NCI-H2081 (cell line): ENCODE data around the gene BCL7A.

Source experiments
- DNase-seq, 2 experiments: peaks; one replicate each; lab custom pipeline; 2025; lab: John Stamatoyannopoulos, UW

Gene BCL7A

DNA sequence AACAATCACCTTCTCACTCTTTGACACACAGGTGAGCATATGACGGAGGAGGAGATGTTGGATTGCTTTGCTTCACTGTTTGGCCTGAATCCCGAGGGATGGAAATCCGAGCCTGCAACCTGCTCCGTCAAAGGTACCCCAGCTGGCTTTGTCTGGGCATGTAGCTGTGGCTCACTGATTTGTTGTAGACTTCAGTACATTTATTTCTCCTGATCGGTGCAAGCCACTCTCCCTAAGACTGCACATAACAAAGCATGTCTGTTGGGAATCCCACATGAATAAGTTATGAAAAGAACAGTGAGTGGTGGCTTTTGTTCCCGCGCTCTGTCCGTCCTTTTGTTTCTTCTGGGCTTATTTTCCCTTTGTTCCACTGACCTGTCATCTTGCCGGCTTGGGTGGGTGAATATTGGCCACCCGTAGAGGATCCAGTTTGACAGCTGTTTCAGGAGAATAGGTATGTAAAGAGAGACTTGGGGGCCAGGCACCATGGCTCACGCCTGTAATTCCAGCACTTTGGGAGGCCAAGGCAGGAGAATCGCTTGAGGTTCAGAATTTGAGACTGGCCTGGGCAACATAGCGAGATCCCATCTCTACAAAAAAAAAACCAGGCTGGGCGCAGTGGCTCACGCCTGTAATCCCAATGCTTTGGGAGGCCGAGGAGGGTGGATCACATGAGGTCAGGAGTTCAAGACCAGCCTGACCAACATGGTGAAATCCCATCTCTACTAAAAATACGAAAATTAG, 20.0 kb upstream of the BCL7A start:
- DNase-seq: peak; percentile 54 to 63

DNA sequence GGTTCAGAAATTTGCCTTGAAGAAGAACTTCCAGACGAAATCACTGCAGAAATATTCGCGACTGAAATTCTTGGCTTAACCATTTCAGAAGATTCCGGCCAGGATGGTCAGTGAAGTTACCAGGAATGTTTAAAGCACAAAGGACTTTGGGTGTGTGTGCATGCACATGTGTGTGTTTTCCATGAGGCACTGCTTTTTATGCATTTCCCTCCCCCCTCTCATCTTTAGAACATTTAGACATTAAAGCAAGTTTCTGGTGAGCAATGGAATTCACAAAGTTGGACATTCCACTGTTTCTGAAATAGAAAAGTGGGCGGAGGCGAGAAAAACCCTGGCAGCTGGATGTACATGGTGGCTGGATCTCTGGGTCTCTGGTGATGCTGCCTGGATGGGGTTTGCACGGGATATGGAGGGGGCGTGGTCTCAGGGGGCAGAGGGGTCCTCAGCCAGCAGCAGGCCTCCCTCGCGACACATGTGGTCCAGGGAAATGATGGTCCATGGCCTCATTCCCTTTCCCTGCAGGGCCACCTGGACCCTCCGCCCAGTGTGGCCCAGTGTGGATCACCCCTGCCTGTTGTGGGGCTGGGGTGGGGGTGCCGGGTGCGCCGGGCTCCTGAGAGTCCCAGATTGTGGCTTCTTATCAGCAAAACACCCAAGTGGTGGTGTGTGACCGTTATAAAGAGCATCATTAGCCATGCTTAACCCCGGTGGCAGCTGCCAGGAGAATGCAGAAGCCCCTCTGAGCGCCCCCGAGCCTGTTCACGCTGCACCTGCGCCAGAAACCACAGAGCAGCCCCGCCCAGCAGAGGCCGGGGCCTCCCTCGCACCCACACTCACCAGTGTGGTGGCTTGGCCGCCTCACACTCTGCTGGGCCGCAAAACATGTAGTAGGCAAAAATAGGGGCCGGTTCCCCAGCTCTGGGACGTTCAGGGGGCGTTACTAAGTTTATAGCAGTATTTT, 17.8 kb upstream of the BCL7A start:
- no peak for DNase-seq

DNA sequence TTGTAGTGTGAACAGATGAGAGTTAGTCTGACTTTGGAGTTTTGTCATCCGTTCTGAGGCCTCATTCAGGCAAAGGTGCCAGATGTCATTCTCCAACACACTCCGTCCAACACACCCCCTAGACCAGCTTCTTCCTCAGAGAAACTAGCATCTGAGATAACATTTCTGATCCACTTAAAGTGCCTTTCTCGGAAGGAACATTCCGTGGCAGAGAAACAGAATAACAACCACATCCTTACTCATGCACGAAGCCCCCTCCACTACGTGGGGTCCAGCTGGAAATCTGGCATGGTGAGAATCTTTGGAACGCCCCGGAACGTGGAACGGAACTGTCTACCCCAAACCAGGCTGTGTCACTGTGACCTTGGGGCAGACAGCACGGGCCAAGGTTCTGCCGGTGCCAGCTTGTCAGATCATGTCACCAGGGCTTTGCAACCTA, 17.0 kb upstream of the BCL7A start:
- DNase-seq: no peak

- no peak for DNase-seq
Measured at GRCh38 chr12:122005252-122005776, 16.4 kb upstream of the BCL7A start.

DNA sequence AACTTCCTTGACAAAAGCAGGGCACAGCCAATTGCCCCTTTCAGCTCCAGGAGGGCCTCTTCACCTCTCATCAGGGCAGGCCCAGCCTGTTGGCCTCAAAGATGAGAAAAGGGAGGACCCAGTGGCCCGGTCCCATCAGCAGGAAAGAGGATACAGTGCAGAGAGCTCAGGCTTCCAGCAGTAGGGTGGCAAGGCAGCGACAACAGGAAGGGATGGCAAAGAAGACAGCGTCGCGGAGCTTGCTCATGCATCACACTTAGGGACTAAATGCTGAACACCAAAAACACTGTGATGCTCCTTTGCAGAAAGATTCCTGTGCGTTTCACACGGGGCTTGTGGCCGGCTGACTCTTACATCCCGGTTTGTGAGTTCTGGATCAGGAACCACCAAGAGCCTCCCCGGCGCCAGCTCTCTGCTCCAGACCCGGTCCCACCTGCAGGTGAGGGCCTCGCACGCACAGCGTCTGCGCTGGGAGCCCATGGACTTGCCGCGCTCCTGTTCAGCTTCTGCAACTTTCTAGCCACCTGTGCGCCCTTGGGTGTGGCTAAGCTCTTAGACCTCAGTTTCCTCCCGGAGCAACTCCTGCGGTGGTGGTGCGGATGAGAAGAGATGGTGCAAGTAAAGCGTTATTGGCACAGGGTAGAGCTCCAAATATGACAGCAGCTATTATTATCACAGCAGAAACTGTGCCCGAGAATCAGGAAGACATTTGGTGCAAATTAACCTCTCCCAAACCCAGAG, 15.3 kb upstream of the BCL7A start:
- DNase-seq: no peak

DNA sequence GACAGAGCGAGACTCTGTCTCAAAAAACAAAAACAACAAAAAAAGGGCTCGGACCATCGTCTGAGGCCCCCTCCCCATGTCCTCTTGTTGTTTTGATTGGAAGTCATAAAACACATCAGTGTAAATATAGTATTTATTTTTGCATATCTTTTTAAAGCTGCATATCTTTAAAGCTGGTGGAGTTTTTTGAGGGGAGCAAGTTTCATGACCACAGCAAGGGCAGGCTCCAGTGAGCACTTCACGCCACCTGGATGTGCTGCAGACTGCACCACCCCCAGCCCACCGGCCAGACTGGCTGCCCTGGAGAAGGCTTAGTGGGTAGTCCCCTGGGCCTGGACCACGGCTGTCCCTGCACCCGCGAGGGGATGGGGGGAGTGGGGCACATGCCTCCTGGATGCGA, 11.9 kb upstream of the BCL7A start:
- DNase-seq: no peak

DNA sequence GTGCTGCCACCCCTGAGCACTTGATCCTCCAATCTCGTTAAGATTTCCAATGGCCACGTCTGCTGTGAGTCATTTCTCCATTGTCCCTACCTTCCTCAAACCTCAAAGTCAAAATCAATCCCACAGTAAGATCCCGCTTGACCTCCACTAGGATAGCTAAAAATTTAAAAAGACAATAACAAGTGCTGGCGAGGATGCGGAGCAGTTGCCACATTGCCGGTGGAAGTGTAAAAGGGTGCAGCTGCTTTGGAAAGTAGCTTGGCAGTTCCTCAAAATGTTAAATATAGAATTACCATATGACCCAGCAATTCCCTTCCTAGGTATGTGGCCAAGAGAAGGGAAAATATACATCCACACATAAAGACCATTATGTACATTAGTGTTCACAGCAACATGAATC, 9.5 kb upstream of the BCL7A start:
- DNase-seq: no peak

- DNase-seq: no peak
Measured at GRCh38 chr12:122013136-122013535, 8.5 kb upstream of the BCL7A start.

DNA sequence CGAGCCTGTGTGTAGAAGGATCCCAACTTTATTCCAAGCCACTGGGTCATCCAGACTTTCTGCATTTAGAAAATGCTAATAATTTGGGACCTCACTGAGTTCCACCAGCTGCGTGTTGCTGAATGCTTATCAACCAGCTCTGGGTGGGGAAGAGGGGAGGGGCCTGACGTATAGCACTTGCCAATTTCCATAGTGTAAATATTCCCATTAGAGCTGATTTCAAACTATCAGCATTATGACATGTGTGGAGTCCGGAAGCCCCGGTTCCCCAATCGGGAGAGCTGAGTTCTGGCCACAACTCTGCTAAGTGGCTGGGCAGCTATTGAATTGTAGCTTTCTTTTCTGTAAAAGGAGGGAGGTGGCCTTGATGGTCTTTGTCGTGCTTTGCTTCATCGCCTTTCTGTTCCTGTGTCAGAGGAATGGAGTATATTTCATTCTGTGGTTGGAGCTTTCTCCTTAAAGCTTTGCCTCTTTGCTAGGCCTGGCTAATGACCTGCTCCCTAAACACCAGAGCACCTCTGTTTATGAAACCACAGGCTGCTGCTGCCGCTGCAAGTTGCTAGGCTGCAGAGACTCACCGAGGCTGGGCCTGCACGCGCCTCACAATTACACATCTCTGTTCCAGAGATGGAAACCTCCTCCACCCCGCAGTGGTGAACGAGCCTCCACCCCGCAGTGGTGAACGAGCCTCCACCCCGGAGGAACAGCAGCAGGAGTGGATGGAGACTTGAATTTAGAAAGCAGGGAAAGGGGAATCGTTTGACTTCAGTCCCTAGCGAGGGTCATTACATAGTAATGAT, 7.7 kb upstream of the BCL7A start:
- DNase-seq: no peak

DNA sequence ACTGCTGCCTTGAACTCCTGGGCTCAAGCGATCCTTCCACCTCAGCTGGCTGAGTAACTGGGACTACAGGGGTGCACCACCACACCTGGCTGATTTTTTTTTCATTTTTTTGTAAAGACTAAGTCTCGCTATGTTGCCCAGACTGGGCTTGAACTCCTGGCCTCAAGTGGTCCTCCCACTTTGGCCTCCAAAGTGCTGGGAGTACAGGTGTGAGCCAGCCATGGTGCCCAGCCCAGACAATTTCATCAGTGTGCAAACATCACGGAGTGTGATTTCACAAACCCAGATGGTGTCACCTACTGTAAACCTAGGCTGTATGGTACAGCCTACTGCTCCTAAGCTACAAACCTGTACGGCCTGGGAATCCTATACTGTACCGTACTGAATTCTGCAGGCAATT, 6.9 kb upstream of the BCL7A start:
- DNase-seq: no peak

DNA sequence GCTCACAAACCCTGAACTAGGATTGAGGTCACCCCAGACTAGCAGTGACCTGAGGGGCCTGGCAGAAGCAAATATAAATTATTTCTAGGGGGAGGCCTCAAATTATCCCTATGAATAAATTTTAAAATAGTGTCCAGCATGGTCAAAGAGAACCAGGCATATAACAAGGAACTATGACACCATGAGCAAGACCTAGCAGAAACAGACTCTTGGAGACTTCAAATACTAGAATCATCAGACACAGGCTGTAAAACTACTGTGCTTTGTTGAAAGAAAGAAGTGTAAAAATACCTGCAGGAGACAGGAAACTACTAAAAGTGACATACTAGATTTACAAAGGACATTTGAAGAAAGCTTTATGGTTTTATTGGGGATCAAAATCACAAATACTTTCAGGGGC, 3.2 kb upstream of the BCL7A start:
- DNase-seq: no peak

DNA sequence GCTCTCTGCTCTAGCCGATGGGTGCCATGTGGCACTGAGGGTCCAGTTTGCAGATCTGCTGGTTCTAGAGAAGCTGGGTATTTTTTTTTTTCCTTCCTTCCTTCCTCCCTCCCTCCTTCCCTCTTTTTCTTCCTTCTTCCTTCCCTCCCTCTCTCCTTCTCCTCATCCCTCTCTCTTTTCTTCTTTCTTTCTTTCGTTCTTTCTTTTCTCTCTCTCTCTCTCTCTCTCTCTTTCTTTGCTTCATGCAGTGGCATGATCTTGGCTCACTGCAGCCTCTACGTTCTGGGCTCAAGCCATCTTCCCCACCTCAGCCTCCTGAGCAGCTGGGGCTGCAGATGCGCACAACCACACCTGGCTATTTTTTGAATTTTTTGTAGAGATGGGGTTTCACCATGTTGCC, 2.7 kb upstream of the BCL7A start:
- no peak for DNase-seq

DNA sequence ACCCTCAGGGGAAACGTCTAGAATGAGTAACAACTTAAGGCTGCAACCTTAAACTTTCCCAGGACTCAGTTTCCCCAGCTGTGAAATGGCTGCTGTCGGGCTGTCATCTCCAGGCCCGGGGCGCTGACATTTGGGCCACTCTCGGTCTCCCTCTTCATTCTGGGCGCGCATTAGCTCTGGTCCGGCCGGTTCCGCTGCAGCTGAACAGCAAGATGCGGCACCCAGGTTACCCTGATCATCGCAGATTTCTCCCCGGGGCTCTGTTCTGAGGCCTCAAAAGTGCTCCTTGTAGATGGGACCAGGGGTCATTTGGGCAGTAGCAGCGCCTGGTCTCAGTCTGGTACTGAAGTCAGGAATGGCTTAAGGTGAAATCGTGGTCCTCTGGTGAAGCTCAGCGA, 890 bp upstream of the BCL7A start:
- DNase-seq: no peak

DNA sequence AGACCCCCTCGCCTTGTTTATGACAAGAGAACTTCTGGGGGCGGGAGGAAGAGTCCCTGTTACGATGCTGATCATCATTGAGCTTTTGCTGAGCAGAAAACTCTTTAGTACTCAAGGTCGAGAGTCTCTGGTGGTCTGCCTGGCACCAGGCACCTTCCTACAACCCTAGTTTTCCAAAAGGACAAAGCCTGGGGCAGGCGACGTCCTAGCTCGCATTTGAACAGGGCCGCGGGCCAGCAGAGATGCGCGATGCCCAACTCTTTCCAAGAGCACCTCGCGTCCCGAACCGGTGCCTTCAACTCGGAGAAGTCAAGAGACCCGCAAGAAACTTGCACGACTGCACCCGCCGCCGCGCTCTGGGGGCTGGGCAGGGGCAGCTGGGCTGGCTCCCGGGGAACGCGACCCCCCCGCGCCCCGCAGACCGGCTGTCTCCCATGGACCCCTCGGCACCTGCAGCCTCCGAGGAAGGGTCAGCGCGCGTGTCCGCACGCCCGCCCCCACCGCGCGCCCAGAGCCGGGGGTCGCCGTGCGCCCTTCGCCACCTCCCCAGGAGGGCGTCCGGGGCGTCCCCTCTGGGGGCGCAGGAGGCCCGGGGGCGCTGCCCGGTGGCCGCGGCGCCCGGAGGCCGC, 377 bp upstream of the BCL7A start:
- peak in 1 of 2 experiments; percentile 16 for DNase-seq

DNA sequence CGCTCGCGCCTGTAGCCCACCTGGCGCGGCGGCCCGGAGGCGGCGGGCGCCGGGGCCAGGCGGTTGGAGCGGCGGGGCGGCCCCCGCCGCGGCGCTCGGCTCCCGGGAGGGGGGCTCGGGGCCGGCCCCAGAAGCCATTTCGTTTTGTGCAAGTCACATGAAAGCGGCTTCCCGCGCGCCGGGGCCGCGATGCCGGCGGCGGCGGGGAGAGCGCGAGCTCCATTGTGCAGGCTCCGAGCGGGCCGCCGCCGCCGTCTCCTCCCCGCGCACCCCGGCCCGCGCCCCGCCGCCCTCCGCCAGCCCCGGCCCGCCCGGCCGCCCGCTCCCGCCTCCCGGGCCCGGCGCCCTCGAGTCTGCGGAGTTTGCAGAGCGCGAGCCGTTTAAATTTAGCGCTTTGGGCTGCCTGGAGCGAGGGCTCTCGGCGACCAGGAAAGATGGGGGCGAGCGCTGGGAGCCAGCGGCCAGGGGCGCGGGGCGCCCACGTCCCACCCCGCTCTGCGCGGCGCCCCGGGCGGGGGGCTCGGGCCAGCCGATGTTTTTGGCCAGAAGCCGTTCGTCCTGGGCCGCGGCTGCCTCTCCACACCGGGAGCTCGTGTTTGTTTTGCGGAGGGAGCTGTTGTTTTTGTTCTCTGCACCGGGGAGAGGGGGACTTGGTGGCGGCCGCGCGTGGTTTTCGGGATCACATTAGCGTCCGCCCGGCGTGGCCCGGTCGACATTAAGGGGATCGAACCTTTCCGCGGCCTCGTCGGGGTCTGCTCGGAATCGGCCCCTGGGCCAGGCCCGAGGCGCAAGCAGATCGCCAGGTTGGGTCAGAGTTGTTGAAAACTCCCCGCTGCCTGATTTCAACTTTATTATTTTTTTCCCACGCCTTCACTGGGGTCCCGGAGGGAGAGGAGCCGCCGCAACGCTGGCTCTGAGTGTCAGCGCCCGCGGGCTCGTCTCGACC, 982 bp downstream of the BCL7A start:
- peak; percentile 19 to 50 for DNase-seq

- DNase-seq: peak; percentile 44 to 61
Measured at GRCh38 chr12:122023339-122024131, 1.9 kb downstream of the BCL7A start.

DNA sequence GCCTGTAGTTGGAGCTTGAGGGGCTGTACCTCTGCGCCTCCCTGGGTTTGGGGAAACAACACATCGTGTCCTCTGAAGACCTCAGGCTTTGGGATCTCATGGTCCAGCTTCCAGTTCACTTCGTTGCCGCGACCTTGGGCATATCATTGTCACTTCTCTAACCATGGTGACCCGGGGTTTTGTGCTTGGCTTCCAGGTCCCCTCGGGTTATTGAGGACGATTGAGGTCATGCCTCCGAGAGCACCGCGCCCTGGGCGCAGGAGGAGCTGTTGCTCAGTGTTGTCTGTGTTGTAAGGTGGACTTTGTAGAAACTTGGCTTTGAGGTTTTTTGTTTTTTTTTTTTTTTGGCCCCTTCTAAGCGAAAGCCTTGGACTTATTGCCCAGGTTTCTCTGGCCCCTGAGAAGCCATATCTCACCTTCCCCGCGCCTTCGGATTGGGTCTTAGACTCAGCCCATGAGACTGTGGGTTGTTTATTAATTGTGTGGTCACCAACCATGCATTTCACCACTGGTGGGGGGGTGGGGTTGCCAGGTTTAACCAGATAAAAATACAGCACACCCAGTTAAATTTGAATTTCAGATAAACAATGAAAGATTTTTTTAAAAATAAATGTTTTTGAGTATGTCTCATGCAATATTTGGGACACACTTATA, 2.6 kb downstream of the BCL7A start:
- no peak for DNase-seq

DNA sequence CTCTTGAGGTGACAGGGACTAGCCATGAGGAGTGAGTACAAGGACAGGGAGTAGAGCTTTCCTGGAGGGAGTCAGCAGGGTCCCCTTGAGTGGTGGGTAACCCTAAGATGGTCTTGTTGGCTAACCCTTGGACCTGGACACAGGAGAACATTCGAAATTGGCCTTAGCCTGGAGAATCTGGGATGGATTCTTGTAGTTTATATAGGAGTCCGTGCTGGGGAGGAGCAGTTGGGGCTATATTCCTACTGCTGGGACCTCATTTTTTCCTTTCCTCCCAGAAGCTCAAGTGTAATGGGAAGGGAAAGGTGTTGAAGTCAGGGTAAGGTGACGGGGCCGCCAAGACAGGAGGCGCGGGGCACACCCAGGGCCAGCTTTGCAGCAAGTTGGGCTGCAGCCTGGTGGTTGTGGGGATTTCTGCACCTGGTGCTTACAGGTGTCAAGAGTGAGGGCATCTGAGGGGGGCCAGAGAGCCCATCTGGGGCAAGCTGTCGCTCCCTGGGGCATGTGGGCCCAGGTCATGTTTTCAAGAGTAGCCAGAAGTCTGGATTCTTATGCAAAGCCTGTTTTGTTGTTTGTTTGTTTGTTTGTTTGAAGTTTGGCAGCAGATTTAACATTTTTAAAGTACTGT, 5.1 kb downstream of the BCL7A start:
- no peak for DNase-seq
